Transverse colon (tissue), 4 donors: ENCODE data around the gene SRPK3. TPM values are rescaled to one million over a fixed set of nuclear protein-coding genes. Genes with fewer than 3 reads are reported as not detected.

Source experiments
- DNase-seq: peaks from one replicate; pipeline ENCODE4 v3.0.0-alpha.2; 2019
- H3K27ac ChIP-seq, 4 donors: fragments of 200-600 bp; sonication (generic); 2 replicates each; pipeline ENCODE4 v1.5.1; 2016 to 2018; ENCODE audit warnings: inconsistent platforms in 4 of 4
- H3K27me3 ChIP-seq: fragments of 200-600 bp; sonication (generic); 2 replicates; pipeline ENCODE4 v1.5.1; 2017; ENCODE audit warnings: inconsistent platforms
- H3K36me3 ChIP-seq, 4 donors: fragments of 200-600 bp; sonication (generic); 2 replicates each; pipeline ENCODE4 v1.5.1; 2017 to 2019; ENCODE audit warnings: inconsistent platforms in 4 of 4
- H3K4me1 ChIP-seq, 4 donors: fragments of 200-600 bp; sonication (generic); 2 replicates each; pipeline ENCODE4 v1.5.1; 2017 to 2020; ENCODE audit warnings: inconsistent platforms in 4 of 4
- H3K4me3 ChIP-seq, 4 donors: fragments of 200-600 bp; sonication (generic); 1 replicate in 1 of 4; 2 replicates in 3 of 4; pipeline versions ENCODE4 v1.5.1 to v1.6.1; 2017 to 2019; ENCODE audit warnings: inconsistent platforms in 4 of 4
- H3K9me3 ChIP-seq, 2 donors: fragments of 200-600 bp; sonication (generic); 2 replicates each; pipeline ENCODE4 v1.5.1; 2017 to 2019; ENCODE audit warnings: inconsistent platforms in 2 of 2
- EP300 ChIP-seq: sonication (generic); formaldehyde crosslinking; IDR thresholded peaks from one replicate; pipeline ENCODE4 v1.6.1; 2017; ENCODE audit warnings: antibody characterized with exemption, low read depth
- POLR2A ChIP-seq: fragments of 450-650 bp; IDR thresholded peaks from one replicate; pipeline ENCODE4 v1.6.1; 2016; ENCODE audit warnings: antibody characterized with exemption, mild to moderate bottlenecking, moderate library complexity
- POLR2AphosphoS5 ChIP-seq, 3 donors: sonication (generic); formaldehyde crosslinking; IDR thresholded peaks; one replicate each; pipeline ENCODE4 v1.6.1; 2016; ENCODE audit warnings: antibody characterized with exemption in 3 of 3
- WGBS, 2 donors: methylation state at CpG; one replicate each; pipeline ENCODE4 v1.1.5; 2018; ENCODE audit warnings: low coverage in 1 of 2; 5-methylcytosine and 5-hydroxymethylcytosine counted together
- in situ Hi-C, 4 donors: fragments of 200-750 bp; cut with MboI; loops; one replicate each; pipeline versions ENCODE4 v1.15.0 to v1.15.1; 2017; ENCODE audit warnings: low sequenced_read_pairs in 3 of 4, low pct_ligation_motif_present in 1 of 4, low pct_unique_long_range_greater_than_20kb in 1 of 4
- intact Hi-C: fragments of 100-400 bp; cut with DNase I; formaldehyde crosslinking; loops from one replicate; pipeline ENCODE4 v1.15.1; 2023; ENCODE audit warnings: low total_unique reads
- total RNA-seq, 4 donors: library from RNA; depleted of rRNA; stranded (reverse); fragments of >200 nt; gene quantifications; one replicate each; pipeline ENCODE4 v1.1.0, GENCODE V29; 2016
- TF ChIP-seq, protein P1 (sequence below), 5 experiments: fragments of 200-600 bp in 3 of 5; fragments of 450-650 bp in 2 of 5; sonication (generic) in 3 of 5; IDR thresholded peaks; 1 replicate in 2 of 5; 2 replicates in 3 of 5; pipeline ENCODE4 v1.5.1; 2016 to 2017; ENCODE audit warnings: antibody characterized with exemption in 5 of 5, inconsistent platforms in 3 of 5, mild to moderate bottlenecking in 2 of 5, moderate library complexity in 1 of 5

SRPK3 gene
- total RNA-seq, 4 donors from 2014 or later: 0.64 to 3.8 (median 1.3) TPM

DNA sequence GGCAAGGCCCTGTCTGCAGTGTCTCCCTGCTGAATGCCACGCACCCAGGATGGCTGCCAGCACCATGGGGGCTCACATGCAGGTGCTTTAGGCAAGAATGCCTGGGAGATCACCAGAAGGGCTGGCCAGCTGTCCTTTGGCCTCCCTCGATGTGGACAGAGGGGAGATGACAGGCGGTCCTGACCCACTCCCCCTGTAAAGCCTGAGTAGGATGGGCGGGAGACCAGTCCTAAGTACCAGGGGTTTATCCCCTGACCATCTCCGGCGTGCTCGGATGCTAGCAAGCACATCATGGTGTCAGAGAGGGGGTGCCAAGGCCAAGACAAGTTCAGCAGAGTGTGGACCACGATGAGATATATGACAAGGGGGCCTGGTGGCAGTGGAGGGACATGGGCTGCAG, 44.2 kb downstream of the SRPK3 start:
- no peak for DNase-seq
- intact Hi-C loops (no loop called here), in situ Hi-C loops (no loop called here)
- no peak for TF ChIP-seq EP300
- WGBS, 2 donors: 70% methylated on average over 7 of the region's 8 CpGs; no CpG with 5 or more reads in 1 of the 2 donors
- no peaks in the 10 kb centered on the region for H3K9me3 ChIP-seq
- peaks cover 23% of the 10 kb centered on the region for H3K27me3 ChIP-seq
- no peak overlapping the region for H3K4me3 ChIP-seq
- peaks cover 0 to 8% (median 6%) of the 10 kb centered on the region in 4 donors for H3K4me1 ChIP-seq
- H3K27ac ChIP-seq: no peak overlapping the region
- H3K36me3 ChIP-seq: no peaks in the 10 kb centered on the region

DNA sequence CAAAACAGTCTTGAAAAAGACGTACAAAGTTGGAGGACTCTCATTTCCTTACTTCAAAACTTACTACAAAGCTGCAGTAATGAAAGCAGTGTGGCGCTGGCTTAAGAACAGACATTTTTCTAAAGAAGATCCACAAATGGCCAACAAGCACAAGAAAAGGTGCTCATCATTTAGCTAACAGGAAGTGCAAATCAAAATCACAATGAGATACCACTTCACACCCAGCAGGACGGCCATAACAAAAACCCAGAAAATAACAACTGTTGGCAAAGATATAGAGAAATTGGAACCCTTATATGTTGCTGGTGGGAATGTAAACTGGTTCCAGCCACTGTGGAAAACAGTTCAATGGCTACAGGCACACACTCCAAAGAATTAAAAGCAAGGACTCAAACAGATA, 46.2 kb downstream of the SRPK3 start:
- 63% methylated on average over 3 of the region's 3 CpGs; no CpG with 5 or more reads in 1 of the 2 donors for WGBS, 2 donors
- Histone ChIP-seq H3K27ac (no peak overlapping the region), H3K4me3 (no peak overlapping the region), H3K36me3 (no peaks in the 10 kb centered on the region), H3K27me3 (peaks cover 38% of the 10 kb centered on the region), H3K9me3 (no peaks in the 10 kb centered on the region), H3K4me1 (peaks cover 0 to 8% (median 6%) of the 10 kb centered on the region in 4 donors)
- in situ Hi-C loops (no loop called here), intact Hi-C loops (no loop called here)
- DNase-seq: no peak
- TF ChIP-seq POLR2AphosphoS5 (IDR thresholded peaks at IDR 0.05) (no peak), POLR2A (no peak)

DNA sequence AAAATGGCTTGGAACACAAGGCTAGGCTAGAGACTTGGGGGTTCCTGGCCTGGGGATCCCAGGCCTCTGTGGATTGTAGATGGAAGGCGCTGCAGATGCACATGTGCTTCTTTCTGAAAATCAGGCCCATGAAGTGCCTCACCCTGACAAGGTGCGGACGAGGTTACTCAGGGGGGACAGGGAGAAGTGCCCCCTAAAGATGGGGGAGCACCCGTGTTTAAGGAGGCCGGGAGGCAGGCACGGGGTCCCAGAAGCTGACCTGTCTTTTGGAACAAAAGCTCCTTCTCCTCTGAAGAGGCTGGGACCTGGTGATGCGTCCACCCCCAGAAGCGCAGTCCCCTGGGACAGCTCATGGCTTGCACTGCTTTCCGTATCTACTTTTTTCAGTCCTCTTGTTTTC, 47.1 kb downstream of the SRPK3 start:
- H3K9me3 ChIP-seq: no peaks in the 10 kb centered on the region
- no peak for TF ChIP-seq POLR2AphosphoS5 (IDR thresholded peaks at IDR 0.05)
- no peak for TF ChIP-seq EP300
- TF ChIP-seq, protein P1, sequence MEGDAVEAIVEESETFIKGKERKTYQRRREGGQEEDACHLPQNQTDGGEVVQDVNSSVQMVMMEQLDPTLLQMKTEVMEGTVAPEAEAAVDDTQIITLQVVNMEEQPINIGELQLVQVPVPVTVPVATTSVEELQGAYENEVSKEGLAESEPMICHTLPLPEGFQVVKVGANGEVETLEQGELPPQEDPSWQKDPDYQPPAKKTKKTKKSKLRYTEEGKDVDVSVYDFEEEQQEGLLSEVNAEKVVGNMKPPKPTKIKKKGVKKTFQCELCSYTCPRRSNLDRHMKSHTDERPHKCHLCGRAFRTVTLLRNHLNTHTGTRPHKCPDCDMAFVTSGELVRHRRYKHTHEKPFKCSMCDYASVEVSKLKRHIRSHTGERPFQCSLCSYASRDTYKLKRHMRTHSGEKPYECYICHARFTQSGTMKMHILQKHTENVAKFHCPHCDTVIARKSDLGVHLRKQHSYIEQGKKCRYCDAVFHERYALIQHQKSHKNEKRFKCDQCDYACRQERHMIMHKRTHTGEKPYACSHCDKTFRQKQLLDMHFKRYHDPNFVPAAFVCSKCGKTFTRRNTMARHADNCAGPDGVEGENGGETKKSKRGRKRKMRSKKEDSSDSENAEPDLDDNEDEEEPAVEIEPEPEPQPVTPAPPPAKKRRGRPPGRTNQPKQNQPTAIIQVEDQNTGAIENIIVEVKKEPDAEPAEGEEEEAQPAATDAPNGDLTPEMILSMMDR (IDR thresholded peaks at IDR 0.05): no peak
- TF ChIP-seq POLR2A: no peak
- intact Hi-C loops (no loop called here), in situ Hi-C loops (no loop called here)
- H3K36me3 ChIP-seq: no peaks in the 10 kb centered on the region
- H3K4me3 ChIP-seq: peak overlapping the region in 1 of 4 donors; percentile 51
- peak overlapping the region in 3 of 4 donors; percentile 52 to 72 (median 54) for H3K27ac ChIP-seq
- 76% methylated on average over 9 of the region's 9 CpGs; no CpG with 5 or more reads in 1 of the 2 donors for WGBS, 2 donors
- peaks cover 0 to 8% (median 6%) of the 10 kb centered on the region in 4 donors for H3K4me1 ChIP-seq
- DNase-seq: no peak
- peaks cover 39% of the 10 kb centered on the region for H3K27me3 ChIP-seq

DNA sequence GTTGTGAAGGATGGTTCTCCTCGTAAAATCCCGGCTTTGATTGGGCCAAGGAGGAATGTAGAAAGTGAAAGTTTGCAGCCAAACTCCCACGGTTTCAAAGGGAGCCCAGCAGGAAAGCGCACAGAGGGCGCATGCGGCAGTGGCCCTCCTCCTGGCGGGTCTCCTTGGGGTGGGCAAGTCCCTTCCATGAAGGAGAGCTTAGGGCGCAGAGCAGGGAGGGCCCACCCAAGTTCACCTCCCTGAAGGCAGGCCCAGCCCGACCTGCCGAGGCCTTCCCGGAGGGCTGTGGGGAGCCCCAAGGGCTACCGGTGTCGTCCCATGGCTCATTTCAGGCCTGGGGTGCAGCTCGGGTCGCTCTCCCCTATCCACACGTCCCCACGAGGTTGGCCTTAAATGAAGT, 47.5 kb downstream of the SRPK3 start:
- Histone ChIP-seq H3K27ac (peak overlapping the region; percentile 23 to 72 (median 53)), H3K4me1 (peaks cover 0 to 8% (median 6%) of the 10 kb centered on the region in 4 donors), H3K4me3 (peak overlapping the region in 2 of 4 donors; percentile 31 to 51), H3K27me3 (peaks cover 39% of the 10 kb centered on the region), H3K9me3 (no peaks in the 10 kb centered on the region), H3K36me3 (no peaks in the 10 kb centered on the region)
- TF ChIP-seq EP300 (no peak), POLR2AphosphoS5 (IDR thresholded peaks at IDR 0.05) (no peak), POLR2A (no peak)
- TF ChIP-seq, protein P1 (IDR thresholded peaks at IDR 0.05): no peak
- in situ Hi-C loops: no loop called here
- DNase-seq: no peak
- 44% methylated on average over 15 of the region's 17 CpGs; no CpG with 5 or more reads in 1 of the 2 donors for WGBS, 2 donors
- intact Hi-C loops: no loop called here

DNA sequence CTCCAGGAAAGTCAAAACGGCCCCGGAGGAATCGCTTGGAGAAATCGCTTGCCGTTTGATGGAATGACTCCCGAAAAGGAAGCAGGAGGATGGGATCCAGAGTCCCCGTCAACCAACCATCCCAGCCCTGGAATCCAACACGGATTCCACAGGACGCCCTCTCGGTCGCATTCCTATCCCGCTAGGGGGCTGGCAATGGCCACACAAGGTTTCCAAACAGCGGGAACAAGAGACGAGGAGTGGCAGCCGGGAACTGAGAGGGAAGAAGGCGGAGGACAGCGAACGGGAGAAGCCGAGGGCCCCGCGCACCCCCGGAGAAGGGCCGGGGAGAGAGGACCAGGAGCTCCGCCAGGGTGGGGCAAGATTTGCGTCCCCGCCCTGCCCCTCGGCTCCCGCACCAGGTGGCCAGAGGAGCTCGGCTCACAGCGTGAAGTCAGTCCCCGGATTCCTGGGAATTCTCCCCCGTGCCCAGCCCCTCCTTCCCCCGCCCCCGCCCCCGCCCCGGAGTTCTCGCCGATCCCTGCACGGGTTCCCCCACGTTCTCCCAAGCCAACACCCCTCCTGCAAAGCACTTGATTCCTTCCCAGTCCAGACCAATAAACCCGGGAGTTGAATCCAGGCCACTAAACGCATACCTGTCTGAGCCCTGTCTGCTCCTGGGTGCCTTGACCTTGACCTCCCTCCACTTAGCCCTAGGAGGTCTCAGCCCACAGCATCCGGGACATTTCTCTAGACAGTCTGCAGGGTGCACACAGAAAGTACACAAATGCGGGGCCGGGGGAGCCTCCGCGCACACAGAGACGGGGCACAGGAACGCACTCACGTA, 48.1 kb downstream of the SRPK3 start:
- H3K4me1 ChIP-seq: peaks cover 0 to 8% (median 6%) of the 10 kb centered on the region in 4 donors
- TF ChIP-seq EP300 (no peak), POLR2AphosphoS5 (IDR thresholded peaks at IDR 0.05) (no peak), POLR2A (no peak)
- TF ChIP-seq, protein P1 (IDR thresholded peaks at IDR 0.05): no peak
- WGBS, 2 donors: 42% methylated on average over 39 of the region's 50 CpGs; no CpG with 5 or more reads in 1 of the 2 donors
- peak overlapping the region; percentile 23 to 72 (median 53) for H3K27ac ChIP-seq
- intact Hi-C loops: no loop called here
- H3K4me3 ChIP-seq: peak overlapping the region; percentile 14 to 51 (median 28)
- no peak for DNase-seq
- H3K9me3 ChIP-seq: no peaks in the 10 kb centered on the region
- H3K36me3 ChIP-seq: no peaks in the 10 kb centered on the region
- in situ Hi-C loops: no loop called here
- H3K27me3 ChIP-seq: peaks cover 39% of the 10 kb centered on the region
